IMR-90 (cell line): ENCODE measurements around the gene HMHB1. TPM values are rescaled to one million over a fixed set of nuclear protein-coding genes. Genes with fewer than 3 reads are reported as not detected.

Source experiments
- ATAC-seq: fragments of 200-7000 bp; cut with Tn5 transposase; 2 replicates; pipeline ENCODE4 v1.9.1; 2020; ENCODE audit warnings: low read depth, mild to moderate bottlenecking, moderate library complexity
- BruUV-seq: library from RNA; stranded (reverse); fragments of 400-500 nt; replicated peaks from 2 replicates; lab custom pipeline; 2021; lab: Mats Ljungman, UMichigan
- CTCF ChIA-PET: fragments of 300-600 bp; formaldehyde crosslinking; extraction: SDS; loops from one replicate; lab custom pipeline; 2021; ENCODE audit warnings: antibody characterized with exemption; lab: Yijun Ruan, JAX
- POLR2A ChIA-PET: fragments of 300-600 bp; sonication (Branson Sonifier 250); formaldehyde crosslinking; loops from one replicate; lab custom pipeline; 2022; ENCODE audit warnings: antibody characterized with exemption; ENCODE audit not compliant: unreplicated experiment; lab: Charles Lee
- DNase-seq: peaks from one replicate; pipeline ENCODE4 v3.0.0; 2013
- H2AFZ ChIP-seq: replicated peaks from 2 replicates; pipeline ENCODE3; 2013; ENCODE audit warnings: low read length, mild to moderate bottlenecking; ENCODE audit not compliant: poor library complexity
- H2AK5ac ChIP-seq: 2 replicates; pipeline ENCODE4 v1.6.1; 2013; ENCODE audit warnings: low read depth, low read length, inconsistent platforms
- H2AK9ac ChIP-seq: replicated peaks from 2 replicates; pipeline ENCODE3; 2013; ENCODE audit warnings: mild to moderate bottlenecking, low read depth, low read length, moderate library complexity; ENCODE audit not compliant: poor library complexity
- H2BK120ac ChIP-seq: 2 replicates; pipeline ENCODE4 v1.6.1; 2013; ENCODE audit warnings: low read depth, low read length, inconsistent platforms
- H2BK15ac ChIP-seq: 3 replicates; pipeline ENCODE4 v1.6.1; 2013; ENCODE audit warnings: low read depth, low read length, inconsistent platforms
- H2BK20ac ChIP-seq: 2 replicates; pipeline ENCODE4 v1.6.1; 2013; ENCODE audit warnings: low read depth, mild to moderate bottlenecking, inconsistent platforms, low read length, moderate library complexity
- H2BK5ac ChIP-seq: 2 replicates; pipeline ENCODE4 v1.6.1; 2013; ENCODE audit warnings: mild to moderate bottlenecking, low read depth, low read length, inconsistent platforms; ENCODE audit not compliant: poor library complexity, severe bottlenecking
- H3K14ac ChIP-seq: replicated peaks from 2 replicates; pipeline ENCODE4 v1.6.1; 2013; ENCODE audit warnings: low read depth, low read length, inconsistent platforms
- H3K18ac ChIP-seq: 2 replicates; pipeline ENCODE4 v1.6.1; 2013; ENCODE audit warnings: low read depth, low read length, control low read depth
- H3K23ac ChIP-seq: 2 replicates; pipeline ENCODE4 v1.6.1; 2013; ENCODE audit warnings: low read depth, low read length, inconsistent platforms
- H3K27ac ChIP-seq: 2 replicates; pipeline ENCODE4 v1.5.1; 2013; ENCODE audit warnings: mild to moderate bottlenecking, control low read depth, low read length; ENCODE audit not compliant: insufficient read depth
- H3K27me3 ChIP-seq: 2 replicates; pipeline ENCODE4 v1.6.1; 2013; ENCODE audit warnings: low read length; ENCODE audit not compliant: control insufficient read depth, insufficient read depth
- H3K36me3 ChIP-seq: 2 replicates; pipeline ENCODE4 v1.6.1; 2013; ENCODE audit warnings: low read length, mixed read lengths; ENCODE audit not compliant: control insufficient read depth, insufficient read depth
- H3K4ac ChIP-seq: 2 replicates; pipeline ENCODE4 v1.6.1; 2013; ENCODE audit warnings: low read depth, low read length, inconsistent platforms
- H3K4me1 ChIP-seq: 2 replicates; pipeline ENCODE4 v1.6.1; 2013; ENCODE audit warnings: low read length, mixed read lengths; ENCODE audit not compliant: control insufficient read depth, insufficient read depth
- H3K4me2 ChIP-seq: 2 replicates; pipeline ENCODE4 v1.6.1; 2013; ENCODE audit warnings: low read depth, mild to moderate bottlenecking, control low read depth, low read length, moderate library complexity
- H3K4me3 ChIP-seq: 2 replicates; pipeline ENCODE4 v1.5.1; 2013; ENCODE audit warnings: low read depth, mild to moderate bottlenecking, control low read depth, low read length, moderate library complexity; ENCODE audit not compliant: insufficient read depth
- H3K56ac ChIP-seq: 2 replicates; pipeline ENCODE4 v1.6.1; 2013; ENCODE audit warnings: low read length, inconsistent platforms; ENCODE audit not compliant: insufficient read depth; ENCODE audit errors: extremely low read depth
- H3K79me1 ChIP-seq, 2 experiments: 2 replicates each; pipeline ENCODE4 v1.6.1; 2013; ENCODE audit warnings: low read length in 2 of 2, inconsistent platforms in 1 of 2, low read depth in 1 of 2
- H3K9ac ChIP-seq: 2 replicates; pipeline ENCODE4 v1.6.1; 2013; ENCODE audit warnings: low read depth, low read length, control low read depth
- H3K9me1 ChIP-seq: 2 replicates; pipeline ENCODE4 v1.6.1; 2013; ENCODE audit warnings: low read length, inconsistent platforms; ENCODE audit not compliant: insufficient read depth
- H3K9me3 ChIP-seq: 2 replicates; pipeline ENCODE4 v1.6.1; 2013; ENCODE audit warnings: low read length; ENCODE audit not compliant: control insufficient read depth, insufficient read depth
- H4K20me1 ChIP-seq: 2 replicates; pipeline ENCODE4 v1.6.1; 2013; ENCODE audit warnings: low read length, inconsistent platforms; ENCODE audit not compliant: insufficient read depth
- H4K5ac ChIP-seq: 2 replicates; pipeline ENCODE4 v1.6.1; 2013; ENCODE audit warnings: mild to moderate bottlenecking, low read depth, low read length, control low read depth
- H4K8ac ChIP-seq, 2 experiments: 2 replicates each; pipeline ENCODE4 v1.6.1; 2013; ENCODE audit warnings: low read depth in 2 of 2, low read length in 2 of 2, control low read depth in 1 of 2, inconsistent platforms in 1 of 2
- H4K91ac ChIP-seq: 2 replicates; pipeline ENCODE4 v1.6.1; 2013; ENCODE audit warnings: low read depth, low read length, inconsistent platforms; ENCODE audit not compliant: insufficient read depth
- BHLHE40 ChIP-seq: fragments of 150-350 bp; IDR thresholded peaks from 2 replicates; pipeline ENCODE4 v1.6.1; 2016; ENCODE audit warnings: mild to moderate bottlenecking, low read depth, low read length
- CEBPB ChIP-seq: IDR thresholded peaks from 2 replicates; pipeline ENCODE4 v1.6.1; 2012; ENCODE audit warnings: low read depth, low read length, improper control_type of control experiment
- CHD1 ChIP-seq: IDR thresholded peaks from 2 replicates; pipeline ENCODE4 v1.6.1; 2012; ENCODE audit warnings: low read depth, low read length, improper control_type of control experiment
- MAFK ChIP-seq: IDR thresholded peaks from 2 replicates; pipeline ENCODE4 v1.6.1; 2012; ENCODE audit warnings: low read depth, low read length, improper control_type of control experiment
- MAZ ChIP-seq: IDR thresholded peaks from 2 replicates; pipeline ENCODE4 v1.6.1; 2012; ENCODE audit warnings: low read depth, mild to moderate bottlenecking, low read length, improper control_type of control experiment, moderate library complexity, borderline replicate concordance
- MXI1 ChIP-seq: IDR thresholded peaks from 2 replicates; pipeline ENCODE4 v1.6.1; 2012; ENCODE audit warnings: low read depth, mild to moderate bottlenecking, low read length, moderate library complexity, borderline replicate concordance
- NFE2L2 ChIP-seq: fragments of 150-350 bp; IDR thresholded peaks from 2 replicates; pipeline ENCODE4 v1.6.1; 2016; ENCODE audit warnings: low read depth, mild to moderate bottlenecking, low read length
- POLR2A ChIP-seq: IDR thresholded peaks from 2 replicates; pipeline ENCODE4 v1.6.1; 2012; ENCODE audit warnings: mild to moderate bottlenecking, low read depth, low read length
- RAD21 ChIP-seq: IDR thresholded peaks from 2 replicates; pipeline ENCODE4 v1.6.1; 2012; ENCODE audit warnings: low read length, improper control_type of control experiment
- RCOR1 ChIP-seq: IDR thresholded peaks from 2 replicates; pipeline ENCODE4 v1.6.1; 2012; ENCODE audit warnings: mild to moderate bottlenecking, low read length, improper control_type of control experiment; ENCODE audit not compliant: insufficient replicate concordance
- RFX5 ChIP-seq: IDR thresholded peaks from 2 replicates; pipeline ENCODE4 v1.8.0; 2012; ENCODE audit warnings: low read depth, mild to moderate bottlenecking, low read length, moderate library complexity
- WGBS, 2 experiments: methylation state at CpG; one replicate each; pipeline versions ENCODE4 v1.1.5 to v1.1.7; 2013; ENCODE audit warnings: missing lambda C conversion rate in 2 of 2; ENCODE audit not compliant: insufficient read length in 1 of 2; ENCODE audit errors: extremely low coverage in 2 of 2; 5-methylcytosine and 5-hydroxymethylcytosine counted together
- dilution Hi-C: fragments of 300-500 bp; cut with HindIII; formaldehyde crosslinking; loops from one replicate; pipeline ENCODE4 v1.14.3; 2018; ENCODE audit warnings: low sequenced_read_pairs; ENCODE audit not compliant: unreplicated experiment
- in situ Hi-C: fragments of 300-500 bp; cut with MboI; formaldehyde crosslinking; loops from 3 replicates; pipeline ENCODE4 v1.14.3; 2019; ENCODE audit warnings: low sequenced_read_pairs, inconsistent platforms, mixed read lengths
- intact Hi-C: fragments of 100-400 bp; cut with micrococcal nuclease; formaldehyde crosslinking; loops from 2 replicates; pipeline ENCODE4 v1.10.0; 2022
- polyA plus RNA-seq, 3 experiments: library from polyadenylated mRNA; depleted of rRNA; stranded (reverse); fragments of >200 nt; gene quantifications; 2 replicates each; pipeline ENCODE4 v1.2.3, GENCODE V29; 2012; ENCODE audit warnings: low replicate concordance in 1 of 3
- total RNA-seq: library from RNA; depleted of rRNA; stranded (reverse); fragments of >200 nt; gene quantifications from 2 replicates; pipeline ENCODE4 v1.2.3, GENCODE V29; 2012
- TF ChIP-seq, protein P1 (sequence below): conservative IDR thresholded peaks from 2 replicates; pipeline ENCODE4 v1.5.1; 2012; ENCODE audit warnings: mild to moderate bottlenecking, low read depth, low read length, improper control_type of control experiment

Gene HMHB1
- total and polyA plus RNA-seq, 2 of the 4 experiments (the other 2 are of a cell fraction): not detected

DNA sequence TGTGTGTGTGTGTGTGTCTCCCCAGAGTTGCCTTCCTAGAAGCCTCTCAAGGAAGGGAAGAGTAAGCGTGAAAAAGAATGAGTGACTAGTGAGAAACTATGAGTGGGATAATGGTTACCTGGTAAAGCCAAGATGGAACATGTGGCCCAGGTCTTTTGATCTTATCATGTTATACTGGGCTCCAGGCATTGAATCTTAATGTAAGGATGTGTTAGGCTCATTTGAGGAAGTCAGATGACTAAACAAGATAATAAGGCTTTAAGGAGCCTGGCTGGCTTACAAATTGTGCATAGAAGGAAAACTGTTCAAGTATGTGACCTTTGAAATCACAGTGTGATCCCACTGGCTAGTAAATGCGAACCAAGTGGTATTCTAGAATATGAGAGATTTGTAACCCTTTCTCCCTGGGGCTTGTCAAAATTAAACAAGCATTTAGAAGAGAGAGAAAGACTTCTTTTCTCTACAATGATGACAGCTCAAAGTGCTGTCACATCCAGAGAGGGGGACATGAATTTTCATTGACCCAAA, 29.9 kb upstream of the HMHB1 start:
- Histone ChIP-seq H2AFZ (no peak overlapping the region), H3K23ac (no peak overlapping the region), H2BK20ac (no peak overlapping the region), H3K4ac (no peak overlapping the region), H3K56ac (no peak overlapping the region), H3K79me1 (no peaks in the 10 kb centered on the region), H4K91ac (no peak overlapping the region), H3K9ac (no peak overlapping the region), H2BK120ac (no peak overlapping the region), H4K8ac (no peak overlapping the region), H3K14ac (peak overlapping the region; percentile 48; the same call in 1 of the 2 replicates), H3K4me3 (no peak overlapping the region), H4K20me1 (no peaks in the 10 kb centered on the region), H3K18ac (no peak overlapping the region; the same call in 1 of the 2 replicates), H3K9me3 (peaks cover 2% of the 10 kb centered on the region; the same call in 1 of the 2 replicates), H3K36me3 (no peaks in the 10 kb centered on the region), H2AK9ac (no peak overlapping the region), H4K5ac (0 out of 2 replicates have a peak overlapping the region, but pooled peaks have one; percentile 11), H3K9me1 (no peaks in the 10 kb centered on the region), H3K27me3 (no peaks in the 10 kb centered on the region), H2BK5ac (no peak overlapping the region), H2AK5ac (no peak overlapping the region), H3K27ac (no peak overlapping the region), H3K4me2 (no peak overlapping the region), H3K4me1 (peaks cover 4% of the 10 kb centered on the region), H2BK15ac (0 out of 3 replicates have a peak overlapping the region, but pooled peaks have one; percentile 62)
- no TSS peak for BruUV-seq
- ChIA-PET POLR2A (no interaction called here), CTCF (no interaction called here)
- TF ChIP-seq, protein P1, sequence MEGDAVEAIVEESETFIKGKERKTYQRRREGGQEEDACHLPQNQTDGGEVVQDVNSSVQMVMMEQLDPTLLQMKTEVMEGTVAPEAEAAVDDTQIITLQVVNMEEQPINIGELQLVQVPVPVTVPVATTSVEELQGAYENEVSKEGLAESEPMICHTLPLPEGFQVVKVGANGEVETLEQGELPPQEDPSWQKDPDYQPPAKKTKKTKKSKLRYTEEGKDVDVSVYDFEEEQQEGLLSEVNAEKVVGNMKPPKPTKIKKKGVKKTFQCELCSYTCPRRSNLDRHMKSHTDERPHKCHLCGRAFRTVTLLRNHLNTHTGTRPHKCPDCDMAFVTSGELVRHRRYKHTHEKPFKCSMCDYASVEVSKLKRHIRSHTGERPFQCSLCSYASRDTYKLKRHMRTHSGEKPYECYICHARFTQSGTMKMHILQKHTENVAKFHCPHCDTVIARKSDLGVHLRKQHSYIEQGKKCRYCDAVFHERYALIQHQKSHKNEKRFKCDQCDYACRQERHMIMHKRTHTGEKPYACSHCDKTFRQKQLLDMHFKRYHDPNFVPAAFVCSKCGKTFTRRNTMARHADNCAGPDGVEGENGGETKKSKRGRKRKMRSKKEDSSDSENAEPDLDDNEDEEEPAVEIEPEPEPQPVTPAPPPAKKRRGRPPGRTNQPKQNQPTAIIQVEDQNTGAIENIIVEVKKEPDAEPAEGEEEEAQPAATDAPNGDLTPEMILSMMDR: no peak
- TF ChIP-seq MAFK (no peak), MXI1 (no peak), BHLHE40 (no peak), CHD1 (no peak), CEBPB (no peak), RCOR1 (no peak), RFX5 (no peak), NFE2L2 (no peak), POLR2A (no peak), RAD21 (no peak), MAZ (no peak)
- in situ Hi-C loops (no loop called here), dilution Hi-C loops (no loop called here), intact Hi-C loops (no loop called here)
- ATAC-seq (peak; percentile 40; the same call in 1 of the 2 replicates), DNase-seq (peak; percentile 16)
- WGBS, 2 experiments: 100% methylated on average over 1 of the region's 2 CpGs; no CpG with 5 or more reads in 1 of the 2 experiments
